ENCODE data around the gene TRAF3.
"Not testable (repeated sequence)": the region's sequence is repeated elsewhere in the genome, so short reads cannot be mapped to it uniquely, and the experiment has no call there.

The TRAF3 gene

DNA sequence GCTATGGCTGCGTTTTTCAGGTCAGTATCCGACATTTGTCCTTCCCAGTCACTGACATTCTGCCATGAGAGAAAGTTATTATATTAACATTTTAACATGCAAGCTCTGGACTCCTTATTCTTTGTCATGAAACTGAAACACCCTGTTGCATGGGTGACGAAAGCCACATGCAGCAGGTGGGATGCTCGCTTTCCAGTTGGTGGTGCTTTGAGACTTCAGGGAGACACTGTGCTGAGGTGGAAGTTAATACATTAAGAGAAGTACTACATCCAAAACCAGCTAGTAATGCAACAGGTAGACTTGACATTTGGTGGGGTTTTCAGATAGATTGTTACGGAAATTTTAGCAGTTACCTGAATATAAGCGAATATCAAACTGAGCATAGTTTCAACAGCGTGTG, 112.4 kb downstream of the TRAF3 start:
- DNase-seq (ENCODE audit: low spot score) (no peak), FAIRE-seq (no peak)

DNA sequence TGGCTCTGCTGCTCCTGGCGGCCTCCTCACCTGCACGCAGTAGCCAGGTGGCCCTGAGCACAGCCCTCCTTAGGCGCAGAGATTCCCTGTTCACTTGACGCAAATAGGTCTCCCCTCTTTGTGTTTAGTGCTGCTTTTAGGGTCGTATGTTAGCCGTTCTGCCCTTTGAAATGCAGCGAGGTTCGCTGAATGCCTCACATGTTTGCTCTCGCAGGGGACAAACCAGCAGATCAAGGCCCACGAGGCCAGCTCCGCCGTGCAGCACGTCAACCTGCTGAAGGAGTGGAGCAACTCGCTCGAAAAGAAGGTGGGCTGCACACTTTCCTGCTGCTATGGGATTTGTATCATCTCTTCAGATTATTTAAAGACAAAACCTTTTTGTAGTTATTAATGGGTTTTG, 113.9 kb downstream of the TRAF3 start:
- FAIRE-seq (no peak), DNase-seq (ENCODE audit: low spot score) (no peak)

DNA sequence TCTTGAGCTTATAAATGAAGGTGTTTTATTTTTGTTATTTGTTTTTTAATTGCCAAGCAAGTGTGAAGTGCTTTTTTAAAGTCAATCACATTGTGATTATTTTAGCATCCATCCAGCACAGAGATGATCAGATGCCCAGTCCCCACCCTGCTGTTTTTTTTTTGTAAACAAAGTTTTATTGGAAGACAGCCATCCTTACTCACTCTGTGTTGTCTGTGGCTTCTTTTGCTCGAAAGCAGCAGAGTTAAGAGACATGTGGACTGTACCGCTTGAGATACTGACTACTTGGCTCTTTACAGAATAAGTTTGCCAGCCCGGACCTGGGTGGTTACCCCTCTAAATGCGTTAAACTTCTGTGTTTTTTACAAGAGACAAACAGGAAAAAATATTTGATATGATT, 114.3 kb downstream of the TRAF3 start:
- DNase-seq (ENCODE audit: low spot score) (no peak), FAIRE-seq (no peak)

DNA sequence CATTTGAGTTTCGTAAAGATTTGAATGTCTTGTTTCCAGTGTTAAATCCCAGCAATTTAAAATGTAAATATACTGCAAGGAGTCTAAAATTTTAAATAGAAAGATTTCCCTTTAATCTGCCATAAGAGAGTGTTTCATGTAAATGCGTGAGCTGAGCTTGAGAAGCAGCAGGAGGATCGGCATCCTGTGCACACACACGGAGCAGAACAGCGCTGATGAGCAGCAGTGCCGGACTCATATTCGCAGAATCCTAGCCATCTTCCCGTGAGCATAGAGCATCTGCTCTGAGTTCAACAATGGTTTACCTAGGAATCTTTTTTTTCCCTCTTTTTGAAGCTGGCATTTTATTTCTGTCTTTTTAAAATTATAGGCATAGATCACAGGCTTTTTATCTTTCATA, 115.4 kb downstream of the TRAF3 start:
- no peak for FAIRE-seq
- DNase-seq (ENCODE audit: low spot score) = no peak

DNA sequence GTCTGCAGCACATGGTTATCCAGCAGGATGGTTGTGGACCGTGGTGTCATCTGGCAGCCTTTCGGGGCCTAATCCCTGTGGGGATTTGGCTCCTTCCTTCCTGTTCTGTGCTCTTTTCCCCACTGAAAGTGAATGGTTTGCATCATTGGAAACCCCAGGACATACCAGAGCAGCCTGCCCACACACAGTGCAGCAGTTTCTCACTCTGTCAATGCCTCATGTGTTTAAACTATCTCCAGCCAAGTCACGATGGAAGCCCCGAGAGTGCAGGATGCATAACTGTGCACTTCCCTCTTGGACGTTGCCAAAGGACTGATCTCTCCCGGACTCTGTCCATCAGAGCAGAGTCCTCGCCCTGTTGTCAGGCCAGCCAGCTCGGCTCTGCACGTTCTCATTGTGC, 116.2 kb downstream of the TRAF3 start:
- DNase-seq (ENCODE audit: low spot score) = no peak
- FAIRE-seq = no peak

DNA sequence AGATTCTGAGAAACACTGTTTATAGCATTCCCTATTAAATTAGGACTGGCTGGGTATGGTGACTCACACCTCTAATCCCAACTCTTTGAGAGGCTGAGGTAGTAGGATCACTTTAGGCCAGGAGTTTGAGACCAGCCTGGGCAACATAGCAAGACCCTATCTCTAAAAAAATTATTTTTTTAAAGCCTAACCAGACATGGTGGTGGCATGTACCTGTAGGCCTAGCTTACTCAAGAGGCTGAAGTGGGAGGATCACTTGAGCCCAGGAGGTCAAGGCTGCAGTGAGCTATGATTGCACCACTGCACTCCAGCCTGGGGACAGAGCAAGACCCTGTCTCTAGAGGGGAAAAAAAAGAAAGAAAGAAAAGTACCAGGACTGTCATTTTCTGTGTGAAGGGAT, 119.5 kb downstream of the TRAF3 start:
- not testable (repeated sequence) for DNase-seq (ENCODE audit: low spot score); FAIRE-seq

DNA sequence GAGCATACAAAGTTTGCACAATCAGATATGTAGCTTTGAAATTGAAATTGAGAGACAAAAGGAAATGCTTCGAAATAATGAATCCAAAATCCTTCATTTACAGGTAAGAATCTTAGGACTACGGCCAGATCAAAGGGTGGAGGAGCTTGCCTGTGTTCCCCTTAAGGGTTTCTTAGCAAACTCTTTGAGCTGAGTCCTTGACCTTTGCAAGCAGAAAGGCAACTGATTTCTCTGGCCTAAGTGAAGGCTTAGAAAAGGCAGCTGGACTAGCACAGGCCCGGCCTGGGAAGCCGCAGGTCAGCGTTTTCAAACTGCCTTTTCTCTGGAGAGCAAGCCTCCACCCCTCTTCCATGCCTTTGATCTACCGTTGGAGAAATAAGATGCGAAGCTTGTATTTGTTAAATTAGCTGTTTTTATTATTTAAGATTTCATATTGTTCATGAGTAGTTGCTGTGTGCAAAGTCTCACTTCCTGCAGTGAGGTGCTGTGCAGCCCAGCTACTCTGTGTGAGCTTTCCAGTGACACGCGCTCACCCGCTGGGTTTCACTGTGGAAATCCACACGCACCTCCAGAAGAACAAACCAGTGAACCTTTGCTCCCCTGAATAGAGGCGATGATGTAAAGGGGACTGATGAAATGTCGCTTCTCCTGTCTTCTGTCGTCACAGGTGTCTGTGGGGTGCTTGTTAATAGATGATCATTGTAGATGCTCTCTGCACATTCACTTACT, 120.2 kb downstream of the TRAF3 start:
- FAIRE-seq (no peak), DNase-seq (ENCODE audit: low spot score) (no peak)

DNA sequence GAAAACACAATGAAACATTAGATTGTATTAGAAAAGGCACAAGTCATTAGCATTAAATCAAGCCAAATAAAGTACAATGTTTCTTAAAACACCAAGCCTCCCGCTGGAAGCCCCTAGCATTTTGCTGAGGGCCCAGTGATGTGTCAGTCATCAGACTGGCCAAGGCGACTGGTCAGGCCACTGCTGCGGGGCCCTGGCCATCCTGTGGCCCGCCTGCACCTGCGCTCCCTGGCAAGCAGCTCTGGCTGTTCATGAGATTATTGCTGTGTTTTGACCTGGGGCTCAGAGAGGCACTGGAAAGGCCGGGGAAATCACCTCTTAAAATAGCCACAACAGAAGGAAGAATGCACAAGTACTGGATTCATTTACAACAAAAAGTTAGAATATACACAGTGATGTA, 121.0 kb downstream of the TRAF3 start:
- FAIRE-seq = no peak
- DNase-seq (ENCODE audit: low spot score) = no peak

DNA sequence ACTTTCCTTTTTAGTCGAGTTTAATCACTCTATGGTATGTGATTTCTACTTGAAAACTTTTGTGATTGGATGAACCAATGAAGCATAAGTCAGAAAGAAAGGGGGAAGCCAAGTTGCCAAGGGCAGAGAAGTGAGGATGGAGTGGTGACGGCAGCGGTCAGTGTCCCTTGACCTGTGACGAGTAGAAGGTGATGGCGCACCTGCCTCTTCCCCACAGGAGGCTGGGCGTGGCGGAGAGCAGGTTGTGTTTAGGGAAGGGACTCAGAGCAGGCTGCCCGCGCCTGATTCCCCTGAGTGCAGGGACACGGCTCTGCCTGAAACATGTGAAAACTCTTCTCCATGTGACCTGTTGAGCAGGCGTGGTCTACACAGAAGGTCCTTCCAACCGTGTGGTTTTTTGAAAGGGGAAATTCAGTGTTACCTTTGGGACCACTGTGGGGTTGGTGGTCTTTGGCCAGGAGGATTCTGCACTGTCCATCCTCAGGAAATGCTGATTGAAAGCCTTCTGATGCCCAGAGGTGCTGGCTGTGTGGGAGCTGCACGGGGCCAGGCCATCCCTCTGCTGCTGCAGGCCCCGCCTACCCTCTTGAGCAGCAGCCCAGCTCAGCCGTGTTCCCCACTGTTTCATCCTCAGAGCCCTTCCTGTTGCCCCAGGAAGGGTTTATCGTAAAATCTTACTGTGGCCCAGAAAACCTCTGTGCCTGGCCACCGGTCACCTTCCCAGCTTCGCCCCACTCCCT, 121.7 kb downstream of the TRAF3 start:
- no peak for DNase-seq (ENCODE audit: low spot score)
- FAIRE-seq = no peak

DNA sequence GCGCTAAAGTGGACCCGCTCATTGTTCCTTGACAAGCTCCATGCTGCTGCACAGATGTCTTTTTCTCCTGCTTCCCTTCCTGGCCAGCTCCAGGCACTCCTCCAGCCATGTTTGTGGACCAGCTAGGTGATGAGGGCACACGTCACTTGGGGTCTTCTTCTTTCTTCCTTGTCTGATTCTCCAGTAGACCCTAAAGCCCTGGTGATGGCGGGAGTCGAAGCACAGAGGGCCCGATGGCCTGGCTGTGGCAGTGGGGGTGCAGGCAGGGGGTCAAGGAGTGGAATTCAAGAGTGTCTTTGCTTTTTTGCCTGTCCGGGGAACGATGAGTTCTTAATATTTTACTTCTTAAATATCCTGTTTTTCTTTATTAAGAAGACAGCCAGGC, 122.3 kb downstream of the TRAF3 start:
- FAIRE-seq (no peak), DNase-seq (ENCODE audit: low spot score) (no peak)

DNA sequence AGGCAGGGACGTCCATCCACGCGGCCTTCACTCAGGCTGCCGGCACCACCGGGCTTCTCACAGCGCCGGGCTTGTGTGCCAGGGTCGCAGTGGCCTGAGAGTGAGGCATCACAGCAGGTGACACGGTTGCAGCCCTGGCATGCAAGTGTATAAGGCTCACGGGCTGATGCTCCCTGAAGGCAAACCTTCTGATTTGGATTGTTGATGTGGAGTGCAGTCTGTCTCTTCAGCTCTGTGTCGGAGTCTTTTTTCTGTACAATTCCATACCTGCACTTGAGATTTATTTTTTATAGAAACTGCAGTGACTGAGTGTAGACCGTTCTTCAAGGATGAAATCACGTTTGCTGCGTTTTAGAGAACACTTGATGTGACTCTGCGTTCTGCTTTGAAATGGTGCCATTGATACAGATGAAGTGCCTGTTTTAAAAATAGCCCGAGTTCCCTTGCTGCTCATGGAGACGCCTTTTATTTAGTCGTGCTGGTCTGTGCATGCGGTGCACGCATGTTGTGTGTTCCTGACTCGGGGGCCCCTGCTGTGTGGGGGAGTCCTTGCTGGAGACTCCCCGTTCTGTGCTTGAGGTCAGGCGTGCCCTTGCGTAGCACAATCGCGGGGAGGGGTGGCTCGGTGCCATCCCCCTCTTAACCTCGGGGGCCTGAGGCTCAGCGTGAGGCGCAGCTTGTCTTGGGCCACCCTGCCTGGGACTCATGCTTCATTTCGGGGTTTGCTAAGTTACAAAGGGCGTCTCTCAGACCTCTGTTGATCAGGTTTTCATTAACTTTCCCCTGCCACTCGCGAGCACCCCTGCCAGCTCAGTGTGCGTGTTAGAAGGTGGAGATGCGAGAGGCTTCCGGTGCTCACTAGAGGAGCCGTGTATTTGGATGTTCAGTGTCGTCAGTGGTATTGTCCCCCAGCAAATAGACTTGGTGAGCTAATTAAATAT, 123.7 kb downstream of the TRAF3 start:
- no peak for FAIRE-seq
- DNase-seq (ENCODE audit: low spot score) = no peak

DNA sequence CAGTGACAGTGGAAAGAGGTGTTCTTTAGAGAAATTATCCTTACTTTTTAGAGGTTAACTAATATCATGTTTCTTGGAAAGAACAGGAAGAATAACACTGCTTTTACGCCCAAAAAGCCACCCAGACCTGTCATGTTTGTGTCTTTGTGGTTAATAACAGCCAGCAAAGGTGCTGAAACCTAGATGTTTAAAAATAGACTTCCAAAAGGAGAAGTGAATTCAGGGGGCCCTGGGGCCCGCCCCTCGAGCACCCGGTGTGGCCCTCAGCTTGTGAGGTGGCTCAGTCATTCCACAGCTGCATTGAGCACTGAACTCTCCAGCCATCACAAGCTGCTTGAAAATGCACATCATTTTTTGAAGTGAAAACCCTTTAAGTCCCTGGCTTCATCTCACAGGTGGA, 124.4 kb downstream of the TRAF3 start:
- FAIRE-seq (no peak), DNase-seq (ENCODE audit: low spot score) (no peak)

DNA sequence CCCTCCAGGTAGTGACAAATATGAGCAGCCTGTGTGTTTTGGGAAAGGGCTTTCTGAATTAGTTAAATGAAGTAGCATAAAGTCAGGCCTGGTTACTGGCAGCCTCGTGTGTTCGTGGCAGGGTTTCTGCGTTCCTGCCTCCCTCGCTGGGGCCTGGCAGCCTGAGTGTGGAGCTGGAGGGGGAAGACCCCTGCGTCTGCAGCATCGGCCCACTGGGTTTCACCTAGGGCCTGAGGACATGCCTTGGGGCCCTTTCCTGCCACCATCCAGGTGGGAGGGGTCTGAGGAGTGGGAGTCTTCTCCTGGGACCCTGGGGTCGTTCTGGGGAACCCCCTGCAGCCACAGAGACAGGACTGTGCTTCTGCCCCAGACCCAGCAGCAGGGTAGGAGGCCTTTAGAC, 124.8 kb downstream of the TRAF3 start:
- DNase-seq (ENCODE audit: low spot score) = no peak
- no peak for FAIRE-seq

DNA sequence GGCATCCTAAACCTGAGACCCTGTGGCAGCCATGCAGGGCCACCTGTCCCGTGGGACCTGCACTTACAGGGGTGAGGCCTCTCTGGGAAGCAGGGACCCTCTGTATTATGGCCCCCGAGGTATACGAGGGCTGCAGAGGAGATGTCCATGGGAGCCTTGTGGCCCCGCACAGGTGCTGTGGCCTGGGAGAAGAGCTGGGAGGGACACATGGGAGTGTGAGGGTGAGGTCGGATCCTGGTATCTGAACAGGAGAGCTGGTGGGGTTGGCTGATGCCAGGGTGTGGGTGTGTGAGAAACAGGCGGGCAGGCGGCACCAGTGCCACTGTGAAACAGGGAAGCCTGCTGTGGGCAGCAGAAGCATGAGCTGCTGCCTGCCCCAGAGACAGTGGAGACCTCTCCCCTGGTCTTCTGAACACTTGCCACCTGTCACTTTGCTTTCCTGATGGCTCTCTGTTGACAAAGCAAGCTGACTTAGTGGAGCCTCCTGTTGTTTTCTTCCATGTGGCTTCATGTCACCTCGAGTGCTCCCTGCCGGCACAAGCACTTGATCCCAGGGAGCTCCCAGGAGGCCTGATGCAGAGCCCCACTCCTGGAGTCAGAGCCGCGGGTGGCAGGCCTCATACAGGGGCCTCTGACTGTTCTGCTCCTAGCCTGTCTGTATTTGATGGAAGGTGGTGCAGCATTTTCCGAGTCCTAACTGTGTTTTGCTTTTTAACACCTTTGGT, 125.4 kb downstream of the TRAF3 start:
- FAIRE-seq = no peak
- no peak for DNase-seq (ENCODE audit: low spot score)

DNA sequence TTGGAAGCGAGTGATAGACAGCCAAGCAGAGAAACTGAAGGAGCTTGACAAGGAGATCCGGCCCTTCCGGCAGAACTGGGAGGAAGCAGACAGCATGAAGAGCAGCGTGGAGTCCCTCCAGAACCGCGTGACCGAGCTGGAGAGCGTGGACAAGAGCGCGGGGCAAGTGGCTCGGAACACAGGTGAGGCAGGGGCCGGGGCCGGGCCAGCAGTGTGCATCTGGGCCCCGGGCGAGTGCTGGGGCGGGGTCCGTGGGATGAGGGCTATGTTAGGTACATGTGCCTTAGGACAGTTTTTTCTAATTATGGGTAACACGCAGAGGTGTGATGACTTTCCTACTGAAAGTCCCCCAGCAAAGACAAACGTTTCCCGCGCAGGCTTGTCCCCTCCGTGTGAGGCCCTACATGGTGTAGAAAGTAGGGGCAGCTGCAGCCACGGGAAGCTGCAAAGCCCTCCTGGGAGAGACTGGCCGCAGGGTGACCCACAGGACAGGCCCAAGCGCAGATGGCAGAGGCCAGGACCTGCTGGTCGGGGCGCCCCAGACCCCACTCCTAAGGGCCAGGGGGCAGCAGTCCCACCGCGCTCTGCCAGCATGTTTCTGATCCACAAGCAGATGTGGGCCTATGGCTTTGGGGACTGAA, 126.1 kb downstream of the TRAF3 start:
- no peak for FAIRE-seq
- DNase-seq (ENCODE audit: low spot score) = no peak

DNA sequence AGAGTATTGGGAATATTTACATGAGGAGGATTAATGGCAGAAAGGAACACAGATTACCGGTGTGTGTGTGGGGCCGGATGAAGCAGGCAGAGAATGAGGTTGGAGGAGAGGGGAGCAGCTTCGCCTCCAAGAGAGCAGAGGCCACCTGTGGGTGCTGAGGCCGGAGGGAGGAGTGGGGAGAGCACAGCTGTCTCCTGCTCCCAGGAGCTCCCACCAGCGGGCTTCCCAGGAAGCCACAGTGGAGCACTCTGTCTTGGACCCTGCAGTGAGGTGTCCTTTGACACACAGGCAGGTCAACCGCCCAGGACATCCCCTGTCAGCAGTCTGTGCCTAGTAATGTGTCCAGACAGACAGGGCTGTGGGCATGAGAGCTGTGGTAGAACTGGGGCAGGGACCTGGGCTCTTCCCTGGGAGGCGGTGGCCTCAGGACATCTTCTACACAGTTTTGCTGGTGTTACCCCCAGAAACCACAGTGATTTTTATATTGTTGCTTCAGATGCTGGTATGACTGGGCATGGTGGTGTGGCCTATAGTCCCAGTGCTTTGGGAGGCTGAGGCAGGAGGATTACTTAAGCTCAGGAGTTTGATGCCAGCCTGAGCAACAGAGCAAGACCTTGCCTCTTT, 126.8 kb downstream of the TRAF3 start:
- FAIRE-seq (no peak), DNase-seq (ENCODE audit: low spot score) (no peak)

DNA sequence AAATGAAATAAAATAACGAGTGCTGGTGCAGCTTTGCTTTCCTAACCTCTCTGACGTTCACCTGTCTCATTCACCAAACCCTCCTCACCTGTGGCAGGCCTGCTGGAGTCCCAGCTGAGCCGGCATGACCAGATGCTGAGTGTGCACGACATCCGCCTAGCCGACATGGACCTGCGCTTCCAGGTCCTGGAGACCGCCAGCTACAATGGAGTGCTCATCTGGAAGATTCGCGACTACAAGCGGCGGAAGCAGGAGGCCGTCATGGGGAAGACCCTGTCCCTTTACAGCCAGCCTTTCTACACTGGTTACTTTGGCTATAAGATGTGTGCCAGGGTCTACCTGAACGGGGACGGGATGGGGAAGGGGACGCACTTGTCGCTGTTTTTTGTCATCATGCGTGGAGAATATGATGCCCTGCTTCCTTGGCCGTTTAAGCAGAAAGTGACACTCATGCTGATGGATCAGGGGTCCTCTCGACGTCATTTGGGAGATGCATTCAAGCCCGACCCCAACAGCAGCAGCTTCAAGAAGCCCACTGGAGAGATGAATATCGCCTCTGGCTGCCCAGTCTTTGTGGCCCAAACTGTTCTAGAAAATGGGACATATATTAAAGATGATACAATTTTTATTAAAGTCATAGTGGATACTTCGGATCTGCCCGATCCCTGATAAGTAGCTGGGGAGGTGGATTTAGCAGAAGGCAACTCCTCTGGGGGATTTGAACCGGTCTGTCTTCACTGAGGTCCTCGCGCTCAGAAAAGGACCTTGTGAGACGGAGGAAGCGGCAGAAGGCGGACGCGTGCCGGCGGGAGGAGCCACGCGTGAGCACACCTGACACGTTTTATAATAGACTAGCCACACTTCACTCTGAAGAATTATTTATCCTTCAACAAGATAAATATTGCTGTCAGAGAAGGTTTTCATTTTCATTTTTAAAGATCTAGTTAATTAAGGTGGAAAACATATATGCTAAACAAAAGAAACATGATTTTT, 128.2 kb downstream of the TRAF3 start:
- DNase-seq (ENCODE audit: low spot score) = no peak
- FAIRE-seq = no peak

DNA sequence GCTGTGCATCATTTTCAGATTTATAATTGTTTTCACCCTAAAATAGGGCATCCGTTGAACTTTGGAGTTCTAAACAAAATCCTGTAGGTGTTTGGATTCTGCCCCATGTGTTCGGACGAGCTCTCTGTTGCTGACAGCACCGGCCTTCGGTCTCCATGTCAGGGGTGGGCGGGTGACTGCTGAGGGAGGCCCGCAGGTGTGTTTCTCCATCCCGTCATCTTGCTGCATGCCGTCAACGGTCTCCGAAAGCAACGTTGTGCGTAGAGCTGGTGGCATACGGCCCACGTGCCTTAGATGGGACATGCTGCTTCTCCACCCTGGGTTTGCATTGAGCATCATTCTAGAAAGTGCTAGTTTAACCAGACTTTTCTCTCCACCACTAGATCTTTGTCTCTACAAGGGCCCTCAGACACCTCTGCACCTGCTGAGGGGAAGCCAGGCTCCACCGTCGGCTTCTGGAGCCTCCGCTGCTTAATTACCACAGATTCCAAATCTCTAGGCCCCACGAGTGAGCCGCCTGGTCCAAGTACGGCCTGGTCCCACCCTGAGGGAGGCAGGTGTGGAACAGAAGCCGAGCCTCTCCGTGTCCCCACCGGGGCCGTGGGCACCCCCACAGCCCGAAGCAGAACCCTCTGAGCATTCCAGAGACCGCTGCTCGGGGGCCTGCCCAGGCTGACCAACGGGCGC, 129.5 kb downstream of the TRAF3 start:
- DNase-seq (ENCODE audit: low spot score) (no peak), FAIRE-seq (no peak)
